ENCODE measurements around the gene EPHX1.

- TF ChIP-seq POLR2A (IDR thresholded peaks at IDR 0.05; ENCODE audit: low read length) (no peak), GATA1 (IDR thresholded peaks at IDR 0.05; ENCODE audit: low read depth, low read length) (no peak)
Observed at GRCh38 chr1:225823811-225824261, 13.9 kb downstream of the EPHX1 start.

Data from erythroblast (primary cell).